AG04449 (cell line): Measurements from ENCODE around the gene CLUH.
A peak's percentile ranks its signal among the peaks of the same experiment; 100 is the strongest.

Experiments used
- CTCF ChIA-PET: fragments of 350-600 bp; formaldehyde crosslinking; extraction: SDS; loops from one replicate; lab custom pipeline; 2021; ENCODE audit warnings: antibody characterized with exemption; lab: Yijun Ruan, JAX
- POLR2A ChIA-PET: fragments of 400-600, 350-600 bp; formaldehyde crosslinking; extraction: SDS; loops from one replicate; lab custom pipeline; 2020; ENCODE audit warnings: antibody characterized with exemption, inconsistent platforms; lab: Yijun Ruan, JAX
- DNase-seq: peaks from one replicate; pipeline ENCODE4 v3.0.0-alpha.2; 2010; ENCODE audit warnings: low read depth, low spot score
- H3K4me3 ChIP-seq: 2 replicates; pipeline ENCODE4 v1.5.1; 2011; ENCODE audit warnings: low read depth, mild to moderate bottlenecking, control low read depth, low read length
- TF ChIP-seq, protein P1 (sequence below): IDR thresholded peaks from one replicate; pipeline ENCODE4 v1.5.1; 2011; ENCODE audit warnings: mild to moderate bottlenecking, moderate library complexity, low read length, control low read depth, inconsistent platforms; ENCODE audit not compliant: insufficient read depth; ENCODE audit errors: missing control alignments

Gene CLUH

DNA sequence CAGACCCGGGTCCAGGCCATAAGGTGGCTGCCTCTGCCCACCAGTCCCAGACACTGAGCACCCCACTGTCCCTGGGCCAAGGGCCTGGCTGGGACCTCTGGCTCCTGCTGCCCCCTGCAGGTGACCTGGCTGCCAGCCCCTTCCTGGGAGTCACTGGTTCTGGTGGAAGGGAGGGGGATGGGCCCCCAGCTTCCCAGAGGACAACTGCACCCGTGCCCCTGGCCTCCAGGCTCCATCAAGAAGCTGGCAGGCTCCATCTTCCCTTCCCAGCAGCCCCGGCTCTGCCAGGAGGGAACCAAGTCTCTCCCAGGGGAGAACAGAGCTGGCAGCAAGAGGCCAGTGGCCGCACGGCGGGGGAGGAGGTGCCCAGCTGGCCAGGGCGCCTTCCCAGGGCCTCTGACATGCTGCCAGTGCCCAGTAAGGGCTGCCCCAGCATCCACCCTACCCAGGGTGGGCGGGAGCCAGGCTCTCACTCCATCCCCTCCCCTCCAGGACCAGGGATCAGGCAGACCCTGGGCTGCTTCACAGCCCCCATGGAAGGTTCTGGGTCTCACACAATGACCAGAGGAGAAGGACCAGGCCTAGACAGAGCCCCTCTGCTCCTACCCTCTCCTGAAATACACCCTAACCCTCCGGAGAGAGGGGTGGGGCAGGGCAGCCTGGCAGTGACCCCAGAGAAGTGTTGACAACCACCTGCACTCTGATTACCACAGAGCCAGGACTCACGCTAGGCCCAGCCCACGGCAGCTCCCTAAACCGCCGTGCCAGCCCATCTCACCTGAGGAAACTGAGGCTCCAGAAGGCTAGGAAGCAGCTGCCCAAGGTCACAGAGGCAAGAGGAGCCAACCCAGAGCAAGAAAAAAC lies 3.6 kb downstream of the CLUH start:
- ChIA-PET POLR2A (no interaction called here), CTCF (no interaction called here)
- H3K4me3 ChIP-seq: no peak overlapping the region
- no peak for DNase-seq
- TF ChIP-seq, protein P1, sequence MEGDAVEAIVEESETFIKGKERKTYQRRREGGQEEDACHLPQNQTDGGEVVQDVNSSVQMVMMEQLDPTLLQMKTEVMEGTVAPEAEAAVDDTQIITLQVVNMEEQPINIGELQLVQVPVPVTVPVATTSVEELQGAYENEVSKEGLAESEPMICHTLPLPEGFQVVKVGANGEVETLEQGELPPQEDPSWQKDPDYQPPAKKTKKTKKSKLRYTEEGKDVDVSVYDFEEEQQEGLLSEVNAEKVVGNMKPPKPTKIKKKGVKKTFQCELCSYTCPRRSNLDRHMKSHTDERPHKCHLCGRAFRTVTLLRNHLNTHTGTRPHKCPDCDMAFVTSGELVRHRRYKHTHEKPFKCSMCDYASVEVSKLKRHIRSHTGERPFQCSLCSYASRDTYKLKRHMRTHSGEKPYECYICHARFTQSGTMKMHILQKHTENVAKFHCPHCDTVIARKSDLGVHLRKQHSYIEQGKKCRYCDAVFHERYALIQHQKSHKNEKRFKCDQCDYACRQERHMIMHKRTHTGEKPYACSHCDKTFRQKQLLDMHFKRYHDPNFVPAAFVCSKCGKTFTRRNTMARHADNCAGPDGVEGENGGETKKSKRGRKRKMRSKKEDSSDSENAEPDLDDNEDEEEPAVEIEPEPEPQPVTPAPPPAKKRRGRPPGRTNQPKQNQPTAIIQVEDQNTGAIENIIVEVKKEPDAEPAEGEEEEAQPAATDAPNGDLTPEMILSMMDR: peak; percentile 37

DNA sequence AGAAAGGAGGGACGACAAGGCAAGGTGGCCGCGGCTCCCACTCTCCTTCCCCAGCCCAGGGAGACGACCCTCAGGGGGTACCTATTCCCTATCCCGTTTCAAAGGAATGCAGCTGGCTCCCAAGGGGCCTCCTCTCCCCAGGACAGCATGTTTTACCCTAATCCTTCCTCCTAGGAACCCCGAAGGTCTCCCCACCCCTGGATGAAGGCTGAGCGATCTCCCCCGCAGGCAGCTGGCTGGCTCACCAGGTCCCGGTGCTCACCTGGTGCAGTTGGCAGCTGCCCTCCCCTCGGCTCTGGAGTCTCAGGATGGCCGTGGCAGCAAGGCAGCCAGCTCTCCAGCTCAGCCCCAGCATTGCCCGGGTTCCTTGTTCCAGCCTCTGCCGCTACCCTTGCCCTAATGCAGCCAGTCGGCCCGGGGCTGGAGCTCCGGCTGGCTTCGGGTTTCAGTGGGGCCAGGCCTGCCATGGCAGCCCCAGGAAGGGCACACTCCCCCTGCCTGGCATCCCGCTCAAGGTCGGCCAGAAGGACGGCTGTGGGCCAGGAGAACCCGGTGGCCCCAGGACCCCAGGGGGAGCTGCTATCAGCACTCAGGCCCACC lies 4.6 kb downstream of the CLUH start:
- no peak overlapping the region for H3K4me3 ChIP-seq
- CTCF ChIA-PET: interaction anchor here (1.0 kb wide), 1 partner anchor 9 kb away, joined by 4 read pairs; no protein-coding TSS in a partner anchor
- DNase-seq: no peak
- TF ChIP-seq, protein P1: no peak
- POLR2A ChIA-PET: no interaction called here

DNA sequence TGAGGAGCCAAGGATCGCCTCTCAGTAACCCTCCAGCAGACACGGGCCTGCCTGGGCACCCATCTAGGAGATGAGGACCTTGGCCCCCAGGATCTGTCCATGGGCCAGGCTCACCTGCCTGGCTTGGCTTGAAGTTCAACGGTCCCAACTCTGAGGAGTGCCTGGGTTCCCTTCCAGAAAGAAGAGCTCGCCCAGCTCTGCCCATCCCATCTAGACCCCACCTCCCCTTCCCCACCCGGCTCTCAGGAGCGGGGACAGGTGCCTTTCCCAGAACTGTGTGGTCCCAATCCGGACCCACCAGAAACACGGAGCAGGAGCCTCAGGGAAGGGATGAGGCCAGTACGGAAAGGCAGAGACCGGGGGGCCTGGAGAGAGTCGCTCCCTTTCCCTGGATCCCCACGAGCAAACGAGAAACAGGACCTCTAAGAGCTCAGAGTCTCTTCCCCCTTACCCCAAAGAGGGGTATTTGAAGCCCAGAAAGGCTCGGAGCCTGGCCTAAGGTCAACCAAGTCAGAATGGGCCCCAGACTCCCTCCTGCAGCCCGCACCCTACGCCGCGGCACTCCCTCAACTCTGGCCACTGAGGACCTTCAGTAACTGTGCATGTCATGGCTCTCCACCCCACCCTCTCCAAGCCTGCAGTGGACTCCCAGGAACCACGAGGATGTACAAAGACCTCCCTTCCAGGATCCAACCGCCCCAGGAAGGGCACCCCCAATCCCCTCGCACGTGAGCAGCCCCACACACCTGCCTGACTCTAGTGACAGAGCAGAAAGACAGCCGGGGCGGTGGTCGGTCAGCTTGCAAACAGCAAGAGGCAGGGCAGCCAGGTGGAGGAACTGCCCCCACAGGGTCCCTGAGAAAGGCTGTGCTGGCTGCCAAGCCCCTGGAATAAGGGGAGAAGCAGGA lies 5.4 kb downstream of the CLUH start:
- TF ChIP-seq, protein P1: no peak
- ChIA-PET CTCF (interaction anchor here (1.0 kb wide), 1 partner anchor 9 kb away, joined by 4 read pairs; no protein-coding TSS in a partner anchor), POLR2A (no interaction called here)
- H3K4me3 ChIP-seq: no peak overlapping the region
- DNase-seq: no peak

DNA sequence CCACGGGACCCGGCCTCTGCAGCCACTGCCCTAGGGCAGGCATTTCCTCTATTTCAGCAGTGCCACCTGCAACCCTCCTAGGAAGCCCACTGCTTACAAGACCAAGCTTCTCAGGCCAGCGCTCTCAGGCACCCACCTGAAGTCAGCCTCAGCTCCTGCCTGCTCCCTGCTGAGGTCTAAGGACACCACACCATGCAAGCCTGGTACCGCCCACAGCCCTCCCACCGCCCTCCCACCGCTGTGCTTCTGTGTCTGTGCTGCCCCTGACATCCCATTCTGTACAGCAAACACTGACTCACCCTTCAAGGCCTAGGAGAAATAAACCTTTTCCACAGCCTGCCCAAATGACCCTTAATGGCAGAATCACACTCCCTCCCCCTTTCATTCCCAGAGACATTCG lies 6.3 kb downstream of the CLUH start:
- H3K4me3 ChIP-seq: no peak overlapping the region
- CTCF ChIA-PET: no interaction called here
- POLR2A ChIA-PET: no interaction called here
- no peak for DNase-seq
- TF ChIP-seq, protein P1: no peak

DNA sequence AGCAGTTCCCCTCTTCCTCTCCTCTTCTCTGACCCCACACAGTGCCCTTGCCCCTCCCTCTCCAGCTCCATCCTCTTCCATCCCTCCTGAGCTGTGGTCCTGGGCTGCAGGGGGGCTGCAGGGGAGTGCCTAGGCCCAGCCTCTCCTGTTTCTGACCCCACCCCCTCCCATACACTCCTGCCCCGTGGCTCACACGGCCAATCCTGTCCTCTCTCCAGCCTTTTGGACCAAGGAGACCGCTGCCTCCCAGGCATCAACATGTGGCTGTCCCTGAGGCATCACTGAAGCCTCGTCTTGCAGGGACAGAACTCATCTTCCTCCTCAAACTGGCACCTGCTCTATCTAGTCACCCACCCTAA lies 6.7 kb downstream of the CLUH start:
- TF ChIP-seq, protein P1: no peak
- CTCF ChIA-PET: interaction anchor here (1.0 kb wide), 1 partner anchor 9 kb away, joined by 3 read pairs; no protein-coding TSS in a partner anchor
- no peak for DNase-seq
- POLR2A ChIA-PET: no interaction called here
- no peak overlapping the region for H3K4me3 ChIP-seq
